Spinal cord (tissue), 10 donors: ENCODE results near the gene GNB5. TPM values are rescaled to one million over a fixed set of nuclear protein-coding genes. Genes with fewer than 3 reads are reported as not detected.
"Not testable (repeated sequence)": the region's sequence is repeated elsewhere in the genome, so short reads cannot be mapped to it uniquely, and the experiment has no call there.

ENCODE experiments used
- DNase-seq, 6 donors: peaks; one replicate each; pipeline versions ENCODE4 v3.0.0 to v3.0.0-alpha.2; 2013 to 2015; ENCODE audit warnings: low spot score in 6 of 6, low read depth in 4 of 6
- H3K27ac ChIP-seq: one replicate; pipeline ENCODE4 v1.5.1; 2013; ENCODE audit warnings: low read depth, low read length, control low read depth
- H3K27me3 ChIP-seq: one replicate; pipeline ENCODE4 v1.6.1; 2013; ENCODE audit warnings: low read length; ENCODE audit not compliant: control insufficient read depth, insufficient read depth
- H3K36me3 ChIP-seq: one replicate; pipeline ENCODE4 v1.6.1; 2013; ENCODE audit warnings: low read length; ENCODE audit not compliant: control insufficient read depth, insufficient read depth
- H3K4me1 ChIP-seq: one replicate; pipeline ENCODE4 v1.6.1; 2013; ENCODE audit warnings: low read length; ENCODE audit not compliant: control insufficient read depth, insufficient read depth
- H3K4me3 ChIP-seq: one replicate; pipeline ENCODE4 v1.5.1; 2013; ENCODE audit warnings: low read depth, low read length, control low read depth
- H3K9me3 ChIP-seq: one replicate; pipeline ENCODE4 v1.6.1; 2013; ENCODE audit warnings: low read length; ENCODE audit not compliant: control insufficient read depth, insufficient read depth
- WGBS: methylation state at CpG from one replicate; pipeline ENCODE4 v1.1.5; 2013; ENCODE audit warnings: missing lambda C conversion rate; ENCODE audit not compliant: insufficient coverage; 5-methylcytosine and 5-hydroxymethylcytosine counted together
- polyA plus RNA-seq, 2 donors: library from polyadenylated mRNA; unstranded; fragments of 120-200 nt; gene quantifications; one replicate each; pipeline ENCODE4 v1.2.1, GENCODE V29; 2013; ENCODE audit not compliant: insufficient read length in 2 of 2
- total RNA-seq, 2 donors: library from RNA; depleted of rRNA in 1 of 2; stranded (reverse); fragments of 120-200 nt in 1 of 2; fragments of >200 nt in 1 of 2; gene quantifications; one replicate each; pipeline versions ENCODE4 v1.2.3 to v1.2.4, GENCODE V29; 2013 to 2014
- donor health status: healthy.

GNB5 gene
- total and polyA plus RNA-seq, 4 donors, result 28.0 to 57.2 (median 54.6) TPM

DNA sequence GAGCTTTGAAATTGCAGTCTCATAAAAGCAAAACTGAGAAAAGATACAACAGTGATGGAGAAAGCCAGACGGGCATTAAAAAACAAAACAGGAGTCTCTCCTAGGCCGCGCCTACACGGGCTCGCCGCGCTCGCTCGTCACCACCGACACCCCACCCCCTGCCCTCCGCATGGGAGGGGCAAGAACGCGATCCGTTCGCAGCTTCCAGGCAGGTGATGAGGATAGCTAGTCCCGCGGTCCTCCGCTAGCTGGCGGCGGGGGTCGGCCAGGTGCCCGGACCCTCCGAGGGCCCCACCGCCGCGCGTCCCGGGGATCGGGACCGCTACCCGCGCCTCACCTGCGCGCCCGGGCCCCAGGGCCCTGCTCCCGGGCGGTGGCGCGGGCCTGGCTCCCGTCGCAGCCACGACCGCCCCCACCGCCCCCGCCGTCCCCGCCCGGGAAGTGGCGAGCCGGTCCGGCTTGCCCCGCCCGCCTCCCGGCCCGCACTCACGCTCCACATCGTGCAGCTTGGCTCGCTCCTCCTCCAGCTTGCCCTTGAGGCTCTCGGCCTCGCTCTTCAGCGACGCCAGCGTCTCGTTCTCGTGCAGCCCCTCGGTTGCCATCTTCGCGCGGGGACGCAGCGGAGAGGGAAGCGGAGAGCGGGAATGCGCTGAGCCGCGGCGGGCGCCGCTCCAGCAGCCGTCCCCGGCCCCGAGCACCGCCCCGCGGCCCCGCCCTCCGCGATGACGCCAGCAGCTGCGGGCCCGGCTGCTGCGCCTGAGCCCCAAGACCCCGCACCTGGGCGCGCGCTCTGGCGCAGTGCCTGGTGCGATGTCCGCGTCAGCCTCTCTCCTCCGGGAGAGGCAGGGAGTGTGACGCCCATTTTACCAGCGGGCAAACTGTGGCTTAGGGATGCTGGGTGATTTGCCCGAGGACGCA is 11.7 kb downstream of the GNB5 start:
- peak; percentile 63 to 96 (median 74) for DNase-seq
- under 1% methylated on average over 105 of the region's 105 CpGs for WGBS
- Histone ChIP-seq H3K27ac (peak overlapping the region; percentile 73), H3K4me3 (peak overlapping the region; percentile 69), H3K36me3 (no peaks in the 10 kb centered on the region), H3K27me3 (peaks cover 6% of the 10 kb centered on the region), H3K4me1 (peaks cover 19% of the 10 kb centered on the region), H3K9me3 (no peaks in the 10 kb centered on the region)

DNA sequence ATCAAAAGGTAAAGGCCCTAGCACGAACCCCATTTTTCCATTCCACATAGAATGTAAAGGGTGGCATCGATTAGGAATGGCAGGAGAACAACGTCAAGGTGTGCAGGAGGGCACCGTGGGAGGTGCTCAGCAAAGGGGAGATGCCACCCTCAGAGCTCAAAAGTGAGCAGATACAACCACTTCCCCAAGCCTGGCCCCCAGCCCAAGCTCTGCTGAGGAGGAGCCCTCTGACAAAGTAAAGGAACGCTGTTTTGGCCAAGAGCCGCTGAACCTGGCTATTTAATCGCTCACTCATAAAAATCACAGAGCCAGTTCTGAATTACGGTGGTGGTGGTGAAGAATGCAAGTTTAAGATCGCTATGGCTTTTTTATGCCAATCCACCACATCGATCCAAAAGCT is 12.4 kb downstream of the GNB5 start:
- Histone ChIP-seq H3K36me3 (no peaks in the 10 kb centered on the region), H3K9me3 (no peaks in the 10 kb centered on the region), H3K4me1 (peaks cover 19% of the 10 kb centered on the region), H3K27me3 (peaks cover 6% of the 10 kb centered on the region), H3K27ac (peak overlapping the region; percentile 22), H3K4me3 (peak overlapping the region; percentile 69)
- peak in 1 of 6 donors; percentile 4 for DNase-seq
- 11% methylated on average over 3 of the region's 10 CpGs for WGBS

DNA sequence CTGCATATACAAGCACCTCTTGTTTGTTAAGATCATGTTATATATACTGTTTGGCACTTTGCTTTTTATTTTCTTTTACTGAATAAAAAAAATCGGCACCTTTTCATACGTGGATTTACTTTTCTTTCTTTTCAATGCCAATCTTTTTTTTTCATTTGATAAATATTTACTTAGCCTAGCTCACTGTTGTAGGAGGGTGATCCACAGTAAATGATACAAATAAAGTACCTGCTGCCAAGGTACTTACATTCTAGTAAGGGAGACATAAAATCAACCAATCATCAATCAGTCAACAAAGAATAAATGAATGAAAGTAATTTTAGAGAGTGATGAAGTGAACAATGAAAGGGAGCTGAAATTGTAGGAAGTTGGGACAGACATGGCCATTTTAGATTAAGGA is 18.3 kb downstream of the GNB5 start:
- no peak overlapping the region for H3K27ac ChIP-seq
- H3K27me3 ChIP-seq, result no peaks in the 10 kb centered on the region
- H3K36me3 ChIP-seq, result no peaks in the 10 kb centered on the region
- H3K4me3 ChIP-seq, result no peak overlapping the region
- H3K4me1 ChIP-seq, result no peaks in the 10 kb centered on the region
- no peaks in the 10 kb centered on the region for H3K9me3 ChIP-seq
- no CpG with 5 or more reads among the region's 2 CpGs for WGBS
- no peak for DNase-seq

DNA sequence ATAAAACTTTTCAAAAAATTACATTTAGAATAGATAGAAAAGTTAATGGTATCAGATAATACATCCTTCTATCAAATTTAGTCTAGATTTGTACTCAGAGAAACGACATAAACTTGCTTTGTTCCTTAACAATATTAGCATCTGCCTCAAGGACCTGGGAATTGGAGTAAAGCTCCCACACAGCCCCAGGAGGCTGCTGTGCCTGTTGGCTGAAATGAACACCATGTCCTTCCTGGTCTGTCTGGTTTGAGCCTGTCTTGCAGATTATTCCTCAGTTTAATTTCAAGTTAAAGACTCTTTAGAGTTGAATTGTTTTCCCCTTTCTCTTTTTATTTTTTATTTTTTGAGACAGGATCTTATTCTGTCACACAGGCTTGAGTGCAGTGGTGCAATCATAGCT is 19.4 kb downstream of the GNB5 start:
- DNase-seq, result no peak
- no peak overlapping the region for H3K27ac ChIP-seq
- no peak overlapping the region for H3K4me3 ChIP-seq

DNA sequence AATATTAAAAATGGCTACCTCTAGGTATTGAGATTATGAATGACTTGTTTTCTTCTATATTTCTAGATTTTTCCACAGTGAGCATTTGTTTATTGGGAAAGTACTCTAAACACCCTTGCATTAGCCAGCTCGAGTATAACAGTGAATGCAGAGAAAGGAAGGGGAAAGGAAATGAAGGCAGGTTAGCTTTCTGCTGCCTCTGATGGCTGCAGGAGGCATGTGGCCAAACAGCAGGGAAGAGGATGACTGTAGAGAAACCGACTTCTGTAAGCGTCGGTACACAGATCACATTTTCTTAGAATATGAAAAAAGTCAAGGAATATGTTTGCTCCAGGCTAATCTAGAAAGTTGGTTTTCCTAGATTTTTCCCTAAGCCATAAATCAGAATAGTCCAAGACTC is 19.8 kb downstream of the GNB5 start:
- H3K27ac ChIP-seq, result no peak overlapping the region
- no CpG with 5 or more reads among the region's 4 CpGs for WGBS
- DNase-seq, result peak in 3 of 6 donors; percentile 6 to 60 (median 19)

More for the DNA sequence above, 19.4 kb downstream of the GNB5 start:
- WGBS, result 50% methylated on average over 1 of the region's 1 CpG
- Histone ChIP-seq H3K27me3 (no peaks in the 10 kb centered on the region), H3K9me3 (no peaks in the 10 kb centered on the region), H3K36me3 (no peaks in the 10 kb centered on the region), H3K4me1 (no peaks in the 10 kb centered on the region)

DNA sequence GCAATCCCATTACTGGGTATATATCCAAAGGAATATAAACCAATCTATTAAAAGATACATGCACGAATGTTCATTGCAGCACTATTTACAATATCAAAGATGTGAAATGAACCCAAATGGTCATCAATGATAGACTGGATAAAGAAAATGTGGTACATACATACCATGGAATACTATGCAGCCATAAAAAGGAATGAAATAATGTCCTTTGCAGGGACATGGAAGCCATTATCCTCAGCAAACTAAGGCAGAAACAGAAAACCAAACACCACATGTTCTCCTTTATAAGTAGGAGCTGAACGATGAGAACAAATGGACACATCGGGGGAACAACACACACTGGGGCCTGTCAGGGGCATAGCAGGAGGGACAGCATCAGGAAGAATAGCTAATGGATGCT is 21.0 kb downstream of the GNB5 start:
- not testable (repeated sequence) for H3K27ac ChIP-seq, DNase-seq, H3K27me3 ChIP-seq, H3K9me3 ChIP-seq, H3K4me3 ChIP-seq, H3K36me3 ChIP-seq, H3K4me1 ChIP-seq
- WGBS, result no CpG with 5 or more reads among the region's 3 CpGs

More for the DNA sequence above, 19.8 kb downstream of the GNB5 start:
- no peak overlapping the region for H3K4me3 ChIP-seq
- no peaks in the 10 kb centered on the region for H3K36me3 ChIP-seq
- no peaks in the 10 kb centered on the region for H3K4me1 ChIP-seq
- H3K27me3 ChIP-seq, result no peaks in the 10 kb centered on the region
- no peaks in the 10 kb centered on the region for H3K9me3 ChIP-seq

DNA sequence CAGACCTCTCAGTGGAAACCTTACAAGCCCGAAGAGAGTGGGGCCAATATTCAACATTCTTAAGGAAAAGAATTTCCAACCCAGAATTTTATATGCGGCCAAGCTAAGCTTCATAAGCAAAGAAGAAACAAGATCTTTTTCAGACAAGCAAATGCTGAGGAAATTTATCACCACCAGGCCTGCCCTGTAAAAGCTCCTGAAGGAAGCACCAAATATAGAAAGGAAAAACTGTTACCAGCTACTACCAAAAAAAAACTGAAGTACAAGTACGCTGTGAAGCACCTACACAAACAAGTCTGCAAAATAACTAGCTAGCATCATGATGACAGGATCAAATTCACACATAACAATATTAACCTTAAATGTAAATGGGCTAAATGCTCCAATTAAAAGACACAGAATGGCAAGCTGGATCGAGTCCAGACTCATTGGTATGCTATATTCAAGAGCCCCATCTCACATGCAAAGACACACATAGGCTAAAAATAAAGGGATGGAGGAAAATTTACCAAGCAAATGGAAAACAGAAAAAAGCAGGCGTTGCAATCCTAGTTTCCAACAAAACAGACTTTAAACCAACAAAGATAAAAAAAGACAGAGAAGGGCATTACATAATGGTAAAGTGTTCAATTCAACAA is 25.6 kb downstream of the GNB5 start:
- 86% methylated on average over 2 of the region's 5 CpGs for WGBS
- H3K36me3 ChIP-seq, result peaks cover 14% of the 10 kb centered on the region
- not testable (repeated sequence) for H3K27me3 ChIP-seq, H3K4me1 ChIP-seq, H3K9me3 ChIP-seq, H3K27ac ChIP-seq, H3K4me3 ChIP-seq
- DNase-seq, result peak in 1 of 6 donors; percentile 48

DNA sequence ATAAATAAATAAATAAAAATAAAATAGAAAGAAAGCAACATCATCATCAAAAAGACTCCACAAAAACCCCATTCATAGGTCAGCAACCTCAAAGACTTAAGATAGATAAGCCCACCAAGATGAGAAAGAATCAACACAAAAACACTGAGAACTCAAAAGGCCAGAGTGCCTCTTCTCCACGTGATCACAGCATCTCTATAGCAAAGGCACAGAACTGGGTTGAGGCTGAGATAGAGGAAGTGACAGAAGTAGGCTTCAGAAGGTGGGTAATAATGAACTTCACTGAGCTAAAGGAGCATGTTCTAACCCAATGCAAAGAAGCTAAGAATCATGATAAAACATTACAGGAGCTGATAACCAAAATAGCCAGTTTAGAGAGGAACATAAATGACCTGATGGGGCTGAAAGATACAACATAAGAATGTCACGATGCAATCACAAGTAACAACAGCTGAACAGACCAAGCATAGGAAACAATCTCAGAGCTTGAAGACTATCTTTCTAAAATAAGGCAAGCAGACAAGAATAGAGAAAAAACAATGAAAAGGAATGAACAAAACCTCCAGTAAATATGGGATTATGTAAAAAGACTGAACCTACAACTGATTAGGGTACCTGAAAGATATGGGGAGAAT is 26.4 kb downstream of the GNB5 start:
- Histone ChIP-seq H3K27me3 (no peaks in the 10 kb centered on the region), H3K9me3 (no peaks in the 10 kb centered on the region), H3K36me3 (peaks cover 17% of the 10 kb centered on the region), H3K4me1 (peaks cover 3% of the 10 kb centered on the region), H3K4me3 (no peak overlapping the region), H3K27ac (no peak overlapping the region)
- DNase-seq, result no peak
- no CpG with 5 or more reads among the region's 2 CpGs for whole genome bisulfite sequencing

DNA sequence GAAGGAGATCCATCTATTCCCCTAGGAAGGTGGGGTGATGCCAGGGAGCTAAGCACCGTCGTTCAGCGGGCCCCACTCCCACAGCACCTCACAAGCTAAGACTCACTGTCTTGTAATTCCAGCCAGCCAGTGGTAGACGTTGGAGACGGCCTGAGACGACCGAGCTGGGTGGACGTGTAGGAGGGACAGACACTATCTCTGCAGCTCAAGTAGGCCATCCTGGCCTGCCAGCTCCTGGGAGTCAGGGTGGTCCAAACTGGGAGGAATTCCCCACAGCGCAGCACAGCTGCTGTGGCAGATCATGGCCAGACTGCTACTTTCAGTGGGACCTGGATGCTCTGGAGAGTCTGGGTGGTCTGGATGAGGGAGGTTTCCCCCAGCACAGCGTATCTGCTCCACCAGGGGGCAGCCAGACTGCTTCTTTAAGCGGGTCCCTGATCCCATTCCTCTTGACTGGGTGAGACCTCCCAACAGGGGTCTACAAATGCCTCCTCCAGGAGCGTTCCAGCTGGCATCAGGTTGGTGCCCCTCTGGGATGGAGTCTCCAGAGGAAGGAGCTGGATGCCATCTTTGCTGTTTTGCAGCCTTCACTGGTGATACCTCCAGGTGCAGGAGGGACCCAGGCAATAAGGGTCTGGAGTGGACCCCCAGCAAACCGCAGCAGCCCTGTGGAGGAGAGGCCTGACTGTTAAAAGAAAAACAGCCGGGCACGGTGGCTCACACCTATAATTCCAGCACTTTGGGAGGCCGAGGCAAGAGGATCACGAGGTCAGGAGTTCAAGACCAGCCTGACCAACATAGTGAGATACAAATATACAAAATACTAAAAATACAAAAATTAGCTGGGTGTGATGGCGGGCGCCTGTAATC is 27.6 kb downstream of the GNB5 start:
- WGBS, result 89% methylated on average over 11 of the region's 19 CpGs
- no peak overlapping the region for H3K27ac ChIP-seq
- H3K4me1 ChIP-seq, result peaks cover 3% of the 10 kb centered on the region
- H3K27me3 ChIP-seq, result no peaks in the 10 kb centered on the region
- no peak for DNase-seq
- no peaks in the 10 kb centered on the region for H3K9me3 ChIP-seq
- no peak overlapping the region for H3K4me3 ChIP-seq
- H3K36me3 ChIP-seq, result peaks cover 17% of the 10 kb centered on the region
